Dermis blood vessel endothelial cell (primary cell): ENCODE measurements around the gene RAB41. TPM values are rescaled to one million over a fixed set of nuclear protein-coding genes. Genes with fewer than 3 reads are reported as not detected.
"Not testable (repeated sequence)": the region's sequence is repeated elsewhere in the genome, so short reads cannot be mapped to it uniquely, and the experiment has no call there.

Source experiments
- DNase-seq: peaks from one replicate; pipeline ENCODE4 v3.0.0; 2010
- total RNA-seq: library from RNA; depleted of rRNA; stranded (reverse); fragments of >200 nt; gene quantifications from 2 replicates; pipeline ENCODE4 v1.2.3, GENCODE V29; 2014

RAB41 gene
- total RNA-seq, result not detected in 2 replicates

DNA sequence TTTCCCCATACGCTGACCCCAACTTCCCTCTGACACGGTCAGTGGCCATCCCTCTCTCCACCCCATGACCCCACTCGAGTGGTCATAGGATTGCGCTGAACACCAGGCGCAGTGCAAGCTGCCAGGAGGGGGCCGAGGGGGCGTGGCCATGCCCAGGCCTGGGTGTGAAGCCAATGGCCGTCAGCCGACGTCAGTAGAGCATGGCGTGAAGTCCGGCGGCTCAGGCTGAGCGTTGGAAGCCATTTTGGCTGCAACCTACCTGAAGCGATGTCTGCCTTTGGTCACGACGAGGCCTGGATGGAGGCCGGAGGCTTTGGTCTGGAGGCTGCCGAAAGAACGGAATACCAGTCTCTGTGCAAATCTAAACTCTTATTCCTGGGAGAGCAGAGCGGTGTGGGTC is at the start of gene RAB41:
Gene RAB41 (plus strand): TSS at position 222 of the 400 bp plus-strand sequence. CDS start 46 bp downstream, at position 268.
- DNase-seq, result no peak

DNA sequence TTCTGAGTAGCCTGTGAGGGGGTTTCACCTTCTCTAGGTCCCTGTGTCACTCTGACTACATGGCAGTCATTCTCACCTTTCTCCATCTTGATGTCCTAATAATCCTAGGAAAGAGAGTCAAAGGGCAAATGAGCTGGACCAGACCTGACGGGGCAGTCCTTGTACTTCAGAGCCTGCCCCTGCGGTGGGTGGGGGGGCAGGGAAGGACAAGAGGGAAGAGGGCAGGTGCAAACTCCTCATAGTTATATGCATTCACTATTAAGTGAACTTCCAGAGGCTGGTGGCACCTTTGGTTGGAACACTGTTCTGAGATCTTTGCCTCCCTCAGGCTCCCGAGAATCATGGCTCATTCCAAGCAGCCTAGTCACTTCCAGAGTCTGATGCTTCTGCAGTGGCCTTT is 47.6 kb upstream of the RAB41 start, which contains the start of gene AWAT1:
Gene AWAT1 (plus strand): TSS at position 301 of the 400 bp plus-strand sequence. CDS start 41 bp downstream, at position 342.
- DNase-seq, result no peak

- DNase-seq, result no peak
These were observed 41.2 kb upstream of the RAB41 start for GRCh38 chrX:70240751-70241150.

DNA sequence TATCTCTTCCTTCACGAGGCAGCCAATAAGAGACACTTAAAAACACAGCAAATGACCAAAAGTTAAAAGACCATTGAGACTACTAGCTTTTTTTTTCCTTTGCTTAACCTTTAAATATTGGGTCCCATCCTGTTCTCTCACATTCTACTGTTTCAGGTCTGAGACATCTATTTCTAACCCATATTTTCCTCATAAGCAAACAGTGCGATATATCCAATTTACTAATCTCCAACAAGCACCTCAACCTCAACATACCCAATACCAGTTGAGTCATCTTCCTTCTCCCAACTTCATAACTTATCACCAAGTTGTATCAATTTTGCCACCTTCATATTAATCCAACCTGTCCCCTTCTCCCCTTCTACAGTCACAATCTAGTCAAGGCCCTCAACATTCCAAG is 40.5 kb upstream of the RAB41 start:
- DNase-seq, result no peak

- DNase-seq, result not testable (repeated sequence)
These were observed 38.4 kb upstream of the RAB41 start for GRCh38 chrX:70243601-70244000.

DNA sequence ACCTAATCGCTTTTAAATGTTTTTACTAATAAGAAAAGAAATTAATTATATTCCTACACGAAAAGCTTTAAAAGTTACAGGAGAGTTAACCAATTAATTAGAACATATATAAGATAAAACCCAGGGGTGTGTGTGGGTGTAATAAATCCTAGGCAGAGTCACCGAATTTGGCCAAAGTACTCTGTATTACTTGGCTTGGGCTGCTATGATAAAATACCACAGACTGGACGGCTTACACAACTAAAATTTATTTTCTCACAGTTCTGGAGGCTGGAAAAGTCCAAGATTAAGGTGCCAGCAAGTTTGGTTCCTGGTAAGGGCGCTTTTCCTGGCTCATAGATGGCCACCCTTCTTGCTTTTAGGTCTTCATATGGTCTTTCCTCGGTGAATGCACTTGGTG is 37.1 kb upstream of the RAB41 start:
- DNase-seq, result no peak

DNA sequence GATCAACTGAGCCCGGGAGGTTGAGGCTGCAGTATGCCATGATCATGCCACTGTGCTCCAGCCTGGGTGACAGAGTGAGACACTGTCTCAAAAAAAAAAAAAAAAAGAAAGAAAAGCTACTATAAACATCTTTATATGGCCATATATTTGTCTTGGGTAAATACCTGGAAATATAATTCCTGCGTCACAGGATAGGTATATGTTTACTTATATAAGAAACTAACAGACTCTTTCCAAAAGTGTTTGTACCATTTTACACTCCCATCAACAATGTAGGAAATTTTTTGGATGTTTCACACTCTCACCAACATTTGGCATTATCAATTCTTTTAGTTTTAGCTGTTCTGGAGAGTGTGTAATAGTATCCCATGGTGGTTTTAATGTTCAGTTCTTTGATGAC is 34.7 kb upstream of the RAB41 start:
- no peak for DNase-seq

- peak; percentile 0 for DNase-seq
These were observed 29.5 kb upstream of the RAB41 start for GRCh38 chrX:70252491-70252890.

DNA sequence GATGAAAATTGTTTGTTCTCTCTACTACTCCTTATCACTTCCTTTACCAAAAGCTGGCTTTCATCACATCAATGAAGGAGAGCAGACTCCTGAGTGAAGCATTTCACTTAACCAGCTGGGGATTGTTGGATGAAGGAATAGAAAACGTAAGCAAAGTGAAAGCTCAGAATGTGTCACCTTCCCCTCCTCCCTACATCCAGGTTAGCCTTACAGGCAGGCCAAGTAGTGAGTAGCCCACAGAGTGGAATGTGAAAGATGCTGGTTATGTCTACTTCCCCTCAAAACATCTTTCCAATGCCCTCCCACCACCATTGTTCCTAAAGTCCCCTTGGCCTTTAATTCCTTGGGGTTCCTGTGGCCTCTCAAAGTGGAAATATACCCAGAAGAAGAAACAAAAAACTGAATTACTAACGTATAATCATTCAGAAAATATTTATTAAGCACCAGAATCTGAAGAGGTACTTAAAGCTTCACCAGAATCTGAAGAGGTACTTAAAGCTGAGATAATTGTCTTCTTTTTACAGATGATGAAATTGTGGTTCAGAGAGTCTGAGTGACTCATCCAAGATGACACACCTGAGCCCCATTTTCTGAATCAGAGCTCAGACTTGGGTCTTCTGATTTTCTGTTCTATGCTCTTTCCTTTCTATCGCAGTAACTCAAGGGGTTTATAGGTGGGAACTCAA is 28.5 kb upstream of the RAB41 start:
- no peak for DNase-seq

DNA sequence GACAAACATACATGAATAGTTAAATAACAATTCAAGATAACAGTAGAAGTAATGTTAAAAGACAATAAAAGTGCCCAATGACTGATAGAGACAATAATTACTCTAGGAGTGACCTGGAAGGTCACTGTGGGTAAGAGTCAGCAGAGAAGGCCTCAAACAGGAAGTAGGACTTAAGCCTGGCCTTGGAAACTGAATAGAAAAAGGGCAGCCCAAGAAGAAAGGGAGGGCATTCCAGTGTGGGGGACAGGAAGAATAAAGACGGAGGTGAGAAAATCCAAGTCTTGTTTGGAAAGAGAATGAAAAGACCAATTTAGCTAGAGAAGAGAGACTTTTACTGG is 27.9 kb upstream of the RAB41 start:
- no peak for DNase-seq

GRCh38 chrX:70254909-70255308 is 27.1 kb upstream of the RAB41 start:
- DNase-seq, result no peak

DNA sequence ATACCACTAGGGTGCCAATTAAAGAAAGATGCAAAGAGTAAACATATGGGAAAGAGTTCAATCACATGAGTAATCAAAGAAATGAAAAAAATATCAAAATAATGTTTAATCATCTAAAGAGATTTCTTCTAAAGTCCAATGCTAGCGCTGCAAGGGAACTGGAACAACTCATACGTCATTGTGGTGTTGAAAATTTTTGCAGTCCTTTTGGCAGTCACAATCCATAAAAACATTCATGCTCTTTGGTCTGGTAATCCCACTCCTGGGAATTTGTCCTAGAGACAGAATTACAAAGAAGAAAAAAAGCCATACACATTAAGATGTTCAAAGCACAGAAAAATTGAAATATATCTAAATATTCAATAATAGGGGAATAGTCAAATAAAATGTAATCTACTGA is 26.5 kb upstream of the RAB41 start:
- DNase-seq, result no peak

DNA sequence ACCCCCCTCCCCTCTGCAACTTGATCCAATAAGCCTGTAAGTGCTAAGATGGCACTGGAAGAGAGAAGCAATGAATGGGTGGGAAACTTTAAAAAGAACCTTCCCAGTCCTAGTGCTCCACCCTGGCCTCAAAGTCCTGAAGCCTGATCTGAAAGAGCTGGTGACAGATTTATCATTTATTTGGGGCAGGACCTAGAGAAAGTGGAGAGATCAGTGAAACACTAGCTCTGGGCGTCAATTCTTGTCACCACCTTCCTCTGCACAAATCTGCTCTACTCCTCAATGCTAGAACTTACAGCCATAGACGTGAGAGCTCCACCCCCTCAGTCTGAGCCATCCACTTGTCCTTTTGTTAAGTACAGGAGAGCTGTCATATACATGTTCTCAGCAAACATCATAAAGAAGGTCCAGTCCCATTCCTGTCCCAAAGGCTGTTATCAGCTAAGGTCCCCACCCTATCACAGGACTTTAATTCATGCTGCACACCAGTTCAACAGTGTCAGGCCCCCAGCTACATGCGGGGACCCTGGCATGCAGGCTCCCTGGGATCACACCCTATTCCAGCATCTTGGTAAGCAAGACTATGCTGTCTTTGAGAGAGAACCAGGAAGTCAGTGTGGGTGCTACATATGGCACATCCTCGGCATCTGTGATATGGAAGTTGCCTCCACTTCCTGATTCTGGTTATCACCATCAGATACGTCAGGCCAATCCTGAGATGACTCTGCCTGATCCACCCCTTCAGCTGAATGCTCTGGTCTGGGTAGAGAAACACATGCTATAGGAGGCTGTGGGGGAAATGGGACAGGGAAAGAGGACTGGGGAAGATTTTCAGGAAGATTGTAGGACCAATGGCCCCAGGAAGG is 24.3 kb upstream of the RAB41 start:
- no peak for DNase-seq

GRCh38 chrX:70260104-70260503 is 21.9 kb upstream of the RAB41 start, which contains the start of gene P2RY4:
TSS of gene P2RY4 (minus strand) at chrX:70260204. CDS start at chrX:70259624, 580 bp downstream.
- DNase-seq, result no peak

- peak; percentile 45 for DNase-seq
These were observed 18.9 kb upstream of the RAB41 start for GRCh38 chrX:70262952-70263567.

- peak; percentile 0 for DNase-seq
These were observed 17.2 kb upstream of the RAB41 start for GRCh38 chrX:70264784-70265183.

- no peak for DNase-seq
These were observed 13.9 kb upstream of the RAB41 start, which contains the start of gene ARR3 for GRCh38 chrX:70268034-70268433. TSS of gene ARR3 (plus strand) at chrX:70268334. CDS start at chrX:70269386, 1,052 bp downstream.

DNA sequence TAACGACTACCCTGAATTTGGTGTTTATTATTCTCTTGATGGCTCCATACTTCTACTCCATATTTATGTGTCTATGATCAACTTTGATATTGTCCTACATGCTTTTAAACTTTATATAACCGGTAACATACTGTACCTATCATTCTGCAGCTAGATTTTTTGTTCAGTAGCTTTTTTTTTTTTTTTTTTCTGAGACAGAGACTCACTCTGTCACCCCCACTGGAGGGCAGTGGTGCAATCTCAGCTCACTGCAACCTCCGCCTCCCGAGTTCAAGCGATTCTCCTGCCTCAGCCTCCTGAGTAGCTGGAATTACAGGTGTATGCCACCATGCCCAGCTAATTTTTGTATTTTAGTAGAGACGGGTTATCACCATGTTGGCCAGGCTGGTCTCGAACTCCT is 7.9 kb upstream of the RAB41 start:
- DNase-seq, result not testable (repeated sequence)

GRCh38 chrX:70279081-70279480 is 2.9 kb upstream of the RAB41 start:
- DNase-seq, result no peak

GRCh38 chrX:70280573-70280972 is 1.4 kb upstream of the RAB41 start:
- no peak for DNase-seq

GRCh38 chrX:70289168-70289792 is 7.3 kb downstream of the RAB41 start:
- no peak for DNase-seq
